Vagina (tissue), 2 donors: ENCODE measurements around the gene IGF2BP1.

Source experiments
- POLR2AphosphoS5 ChIP-seq, 2 donors: sonication (generic); formaldehyde crosslinking; IDR thresholded peaks; one replicate each; pipeline ENCODE4 v1.9.0; 2017; ENCODE audit warnings: antibody characterized with exemption in 2 of 2, mild to moderate bottlenecking in 2 of 2, low read depth in 1 of 2; ENCODE audit not compliant: insufficient read depth in 1 of 2
- TF ChIP-seq, protein P1 (sequence below), 3 experiments: fragments of 450-650 bp in 2 of 3; fragments of 200-600 bp in 1 of 3; sonication (generic) in 1 of 3; IDR thresholded peaks; one replicate each; pipeline ENCODE4 v1.5.1; 2017 to 2019; ENCODE audit warnings: antibody characterized with exemption in 3 of 3, mild to moderate bottlenecking in 2 of 3, moderate library complexity in 2 of 3

DNA sequence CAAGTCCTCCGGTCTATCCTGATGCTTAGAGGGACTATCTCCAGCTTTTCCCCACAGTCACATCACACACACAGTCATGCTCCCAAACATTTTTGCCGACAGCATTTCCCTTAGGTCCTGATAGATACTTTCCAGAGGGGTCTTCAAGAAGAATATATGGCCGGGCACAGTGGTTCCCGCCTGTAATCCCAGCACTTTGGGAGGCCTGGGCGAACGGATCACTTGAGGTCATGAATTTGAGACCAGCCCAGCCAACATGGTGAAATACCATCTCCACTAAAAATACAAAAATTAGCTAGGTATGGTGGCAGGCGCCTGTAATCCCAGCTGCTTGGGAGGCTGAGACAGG is 24.5 kb upstream of the IGF2BP1 start:
- TF ChIP-seq, protein P1, sequence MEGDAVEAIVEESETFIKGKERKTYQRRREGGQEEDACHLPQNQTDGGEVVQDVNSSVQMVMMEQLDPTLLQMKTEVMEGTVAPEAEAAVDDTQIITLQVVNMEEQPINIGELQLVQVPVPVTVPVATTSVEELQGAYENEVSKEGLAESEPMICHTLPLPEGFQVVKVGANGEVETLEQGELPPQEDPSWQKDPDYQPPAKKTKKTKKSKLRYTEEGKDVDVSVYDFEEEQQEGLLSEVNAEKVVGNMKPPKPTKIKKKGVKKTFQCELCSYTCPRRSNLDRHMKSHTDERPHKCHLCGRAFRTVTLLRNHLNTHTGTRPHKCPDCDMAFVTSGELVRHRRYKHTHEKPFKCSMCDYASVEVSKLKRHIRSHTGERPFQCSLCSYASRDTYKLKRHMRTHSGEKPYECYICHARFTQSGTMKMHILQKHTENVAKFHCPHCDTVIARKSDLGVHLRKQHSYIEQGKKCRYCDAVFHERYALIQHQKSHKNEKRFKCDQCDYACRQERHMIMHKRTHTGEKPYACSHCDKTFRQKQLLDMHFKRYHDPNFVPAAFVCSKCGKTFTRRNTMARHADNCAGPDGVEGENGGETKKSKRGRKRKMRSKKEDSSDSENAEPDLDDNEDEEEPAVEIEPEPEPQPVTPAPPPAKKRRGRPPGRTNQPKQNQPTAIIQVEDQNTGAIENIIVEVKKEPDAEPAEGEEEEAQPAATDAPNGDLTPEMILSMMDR (IDR thresholded peaks at IDR 0.05) = no peak
- no peak for TF ChIP-seq POLR2AphosphoS5 (IDR thresholded peaks at IDR 0.05; ENCODE audit: insufficient read depth in 1 of 2, low read depth in 1 of 2)
